GOT3 (cell line): ENCODE results near the gene CREB3L1.

Source experiments
- DNase-seq: peaks from one replicate; lab custom pipeline; 2025; ENCODE audit warnings: mixed read lengths; lab: John Stamatoyannopoulos, UW

The CREB3L1 gene

DNA sequence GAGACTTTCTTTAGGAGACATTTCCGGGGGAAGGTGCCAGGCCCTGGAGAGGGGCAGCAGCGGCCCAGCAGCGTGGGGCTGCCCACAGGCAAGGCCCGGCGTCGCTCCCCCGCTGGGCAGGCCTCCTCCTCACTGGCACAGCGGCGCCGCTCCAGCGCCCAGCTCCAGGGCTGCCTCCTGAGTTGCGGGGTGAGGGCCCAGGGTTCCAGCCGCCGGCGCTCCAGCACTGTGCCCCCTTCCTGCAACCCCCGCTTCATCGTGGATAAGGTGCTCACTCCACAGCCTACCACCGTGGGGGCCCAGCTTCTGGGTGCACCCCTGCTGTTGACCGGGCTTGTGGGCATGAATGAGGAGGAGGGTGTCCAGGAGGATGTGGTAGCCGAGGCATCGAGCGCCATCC lies 88.8 kb downstream of the CREB3L1 start:
- DNase-seq, result no peak

DNA sequence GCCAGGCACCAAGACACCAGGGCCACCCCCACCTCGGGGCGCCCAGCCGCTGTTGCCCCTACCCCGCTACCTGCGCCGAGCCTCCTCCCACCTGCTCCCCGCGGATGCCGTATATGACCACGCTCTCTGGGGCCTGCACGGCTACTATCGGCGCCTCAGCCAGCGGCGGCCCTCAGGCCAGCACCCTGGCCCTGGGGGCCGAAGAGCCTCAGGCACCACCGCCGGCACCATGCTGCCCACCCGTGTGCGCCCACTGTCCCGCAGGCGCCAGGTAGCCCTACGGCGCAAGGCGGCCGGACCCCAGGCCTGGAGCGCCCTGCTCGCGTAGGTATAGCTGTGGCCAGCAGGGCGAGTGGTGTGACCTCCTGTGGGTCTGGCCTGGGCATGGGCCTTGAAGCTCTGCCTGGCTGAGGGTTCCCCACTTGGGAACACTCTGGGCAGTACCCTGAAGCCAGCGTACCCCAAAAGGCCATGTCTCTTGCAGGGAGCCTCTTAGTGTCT lies 89.2 kb downstream of the CREB3L1 start:
- DNase-seq, result no peak

DNA sequence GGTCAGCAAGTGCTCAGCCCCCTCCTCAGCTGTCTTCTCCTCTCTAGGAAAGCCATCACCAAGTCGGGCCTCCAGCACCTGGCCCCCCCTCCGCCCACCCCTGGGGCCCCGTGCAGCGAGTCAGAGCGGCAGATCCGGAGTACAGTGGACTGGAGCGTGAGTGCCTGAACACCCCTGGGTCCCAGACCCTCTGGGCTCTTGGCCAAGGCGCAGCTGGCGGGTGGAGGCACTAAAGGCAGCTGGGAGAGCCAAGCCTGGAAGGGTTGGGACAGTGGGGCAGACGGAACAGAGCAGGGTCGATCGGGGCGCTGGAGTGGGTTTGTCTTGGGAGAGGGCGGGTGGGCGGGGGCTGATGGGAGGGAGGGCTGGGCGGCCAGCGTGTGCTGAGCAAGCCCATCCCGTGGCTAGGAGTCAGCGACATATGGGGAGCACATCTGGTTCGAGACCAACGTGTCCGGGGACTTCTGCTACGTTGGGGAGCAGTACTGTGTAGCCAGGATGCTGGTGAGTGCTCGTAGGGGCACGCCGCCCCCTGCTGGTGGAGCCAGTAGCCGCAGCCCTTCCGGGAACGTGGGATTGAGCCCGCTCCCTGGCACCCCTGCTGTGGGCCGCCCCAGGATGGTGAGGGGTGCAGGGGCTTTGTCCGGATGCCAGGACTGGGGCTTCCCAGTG lies 89.9 kb downstream of the CREB3L1 start:
- DNase-seq, result no peak

DNA sequence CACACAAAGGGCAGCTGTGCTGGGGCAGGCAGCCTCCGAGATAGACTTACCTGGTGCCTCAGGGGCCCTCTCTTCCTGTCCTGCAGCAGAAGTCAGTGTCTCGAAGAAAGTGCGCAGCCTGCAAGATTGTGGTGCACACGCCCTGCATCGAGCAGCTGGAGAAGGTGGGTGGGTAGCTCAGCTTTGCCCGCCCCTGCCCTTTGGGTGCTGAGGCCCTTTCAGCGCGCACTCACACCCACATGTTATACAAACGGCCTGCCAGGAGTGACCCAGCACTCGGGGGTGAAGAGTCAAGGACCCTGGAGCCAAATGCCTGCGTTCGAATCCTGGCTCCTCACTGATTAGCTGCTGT lies 90.4 kb downstream of the CREB3L1 start:
- no peak for DNase-seq

DNA sequence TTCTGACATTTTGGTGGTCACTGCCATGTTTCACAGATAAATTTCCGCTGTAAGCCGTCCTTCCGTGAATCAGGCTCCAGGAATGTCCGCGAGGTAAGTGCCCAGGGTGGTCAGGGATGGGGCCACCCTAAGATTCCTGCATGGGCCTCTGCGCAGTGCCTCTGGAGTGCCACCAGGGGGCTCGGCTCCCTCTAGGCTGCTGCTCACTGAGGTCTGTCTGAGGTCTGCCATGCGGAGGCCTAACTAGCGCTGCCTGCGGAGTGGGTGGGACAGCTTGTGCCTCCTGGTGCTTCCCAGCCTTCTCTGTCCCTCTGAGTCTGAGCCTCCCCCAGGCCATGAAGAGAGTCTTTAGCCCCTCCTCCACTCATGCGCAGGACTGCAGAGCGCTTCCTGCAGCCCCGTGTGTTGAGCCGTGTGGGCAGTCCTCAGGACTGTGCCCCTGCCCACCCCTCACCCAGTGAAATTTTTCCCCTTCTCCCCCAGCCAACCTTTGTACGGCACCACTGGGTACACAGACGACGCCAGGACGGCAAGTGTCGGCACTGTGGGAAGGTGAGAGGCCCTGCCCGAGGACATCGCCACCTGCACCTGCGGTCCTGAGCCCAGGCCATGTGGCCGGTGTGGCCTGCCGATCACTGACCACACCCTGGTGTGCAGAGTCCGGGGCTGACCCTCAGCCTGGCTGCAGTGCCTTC lies 92.1 kb downstream of the CREB3L1 start:
- no peak for DNase-seq

DNA sequence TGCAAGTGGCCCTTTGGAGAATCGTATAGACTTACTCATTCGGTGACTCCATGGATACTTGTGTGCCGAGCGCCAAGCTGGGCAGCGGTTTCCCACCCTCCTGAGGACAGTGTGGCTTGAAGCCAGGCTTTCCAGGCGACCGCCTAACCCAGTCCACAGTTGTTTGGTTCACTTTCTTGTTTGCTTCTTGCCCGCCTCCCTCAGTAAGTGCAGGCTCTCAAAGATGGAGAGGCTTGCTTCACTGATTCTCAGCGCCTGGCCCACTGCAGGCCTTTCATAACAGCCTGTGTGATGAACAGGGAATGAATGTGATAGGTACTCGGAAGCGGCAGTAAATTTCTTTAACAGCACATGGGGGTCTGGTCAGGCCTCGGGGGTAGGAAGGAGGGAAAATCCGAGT lies 92.8 kb downstream of the CREB3L1 start:
- DNase-seq, result no peak
